Smooth muscle cell (in vitro differentiated cells): ENCODE data around the gene ELP1. TPM values are rescaled to one million over a fixed set of nuclear protein-coding genes. Genes with fewer than 3 reads are reported as not detected.

ENCODE experiments used
- polyA plus RNA-seq: library from polyadenylated mRNA; unstranded; fragments of >200 nt; fragmentation: Nextera tagmentation; extraction: Ambion mirVana; gene quantifications from 2 replicates; pipeline ENCODE4 v1.2.1, GENCODE V29; 2016
- small RNA-seq: library from RNA; depleted of rRNA; stranded (forward); fragments of <200 nt; gene quantifications from one replicate; pipeline ENCODE3, GENCODE V24; 2014
- total RNA-seq: library from RNA; depleted of rRNA; stranded (reverse); fragments of >200 nt; gene quantifications from 2 replicates; pipeline ENCODE4 v1.2.3, GENCODE V29; 2014

ELP1 gene
- total and polyA plus RNA-seq, 2 experiments from 2014 or later, result 16.2 to 72.1 TPM

Small RNA genes lying within 50 kb of the gene (small RNA-seq; reads per million reads assigned to genes)
- gene AL359692.1, result not detected

Other genes with a start within 250 kb of the ELP1 start
- gene ACTL7B, start 78.1 kb downstream of the ELP1 start, total RNA-seq, result not detected in 2 replicates
- gene ACTL7B, start 78.1 kb downstream of the ELP1 start, polyA plus RNA-seq, result not detected in 2 replicates
- gene ACTL7A, start 71.9 kb downstream of the ELP1 start, total RNA-seq, result not detected in 2 replicates
- gene ACTL7A, start 71.9 kb downstream of the ELP1 start, polyA plus RNA-seq, result not detected in 2 replicates
- gene ABITRAM, start 276 bp upstream of the ELP1 start, total RNA-seq, result 16.9 and 21.9 TPM in 2 replicates
- 15.6 and 22.7 TPM in 2 replicates for gene ABITRAM, start 276 bp upstream of the ELP1 start, polyA plus RNA-seq
- 33.5 and 44.3 TPM in 2 replicates for gene CTNNAL1, start 79.4 kb upstream of the ELP1 start, total RNA-seq
- 27.4 and 29.0 TPM in 2 replicates for gene CTNNAL1, start 79.4 kb upstream of the ELP1 start, polyA plus RNA-seq
- 39.7 and 48.0 TPM in 2 replicates for gene TMEM245, start 185.8 kb upstream of the ELP1 start, total RNA-seq
- gene TMEM245, start 185.8 kb upstream of the ELP1 start, polyA plus RNA-seq, result 16.3 and 18.4 TPM in 2 replicates
- 0.09 and 0.36 TPM in 2 replicates for gene FRRS1L, start 233.1 kb upstream of the ELP1 start, total RNA-seq
- 0.74 TPM in 1 of 2 replicates, not detected in the other for gene FRRS1L, start 233.1 kb upstream of the ELP1 start, polyA plus RNA-seq